NOMO-1 (cell line): ENCODE results near the gene HECW1.

Experiments used
- DNase-seq, 2 experiments: peaks; one replicate each; lab custom pipeline; 2025; ENCODE audit not compliant: unreplicated experiment in 2 of 2; lab: John Stamatoyannopoulos, UW

HECW1 gene

GRCh38 chr7:43248961-43249822 is 136.7 kb downstream of the HECW1 start:
- no peak for DNase-seq

GRCh38 chr7:43249823-43250145 is 137.3 kb downstream of the HECW1 start:
- no peak for DNase-seq

- DNase-seq = peak; percentile 38 to 44
These were observed 148.8 kb downstream of the HECW1 start for GRCh38 chr7:43260980-43261878.

GRCh38 chr7:43265139-43265538 is 152.7 kb downstream of the HECW1 start:
- DNase-seq = no peak

GRCh38 chr7:43273939-43274719 is 161.7 kb downstream of the HECW1 start:
- DNase-seq = no peak

GRCh38 chr7:43274752-43275151 is 162.3 kb downstream of the HECW1 start:
- DNase-seq = no peak

- no peak for DNase-seq
These were observed 164.1 kb downstream of the HECW1 start for GRCh38 chr7:43276547-43276946.

GRCh38 chr7:43278088-43278644 is 165.7 kb downstream of the HECW1 start:
- DNase-seq = no peak

- DNase-seq = no peak
These were observed 168.8 kb downstream of the HECW1 start for GRCh38 chr7:43281268-43281667.

- no peak for DNase-seq
These were observed 171.3 kb downstream of the HECW1 start for GRCh38 chr7:43283706-43284105.

- DNase-seq = no peak
These were observed 177.4 kb downstream of the HECW1 start for GRCh38 chr7:43289826-43290225.

- no peak for DNase-seq
These were observed 178.5 kb downstream of the HECW1 start for GRCh38 chr7:43290978-43291377.

- no peak for DNase-seq
These were observed 179.3 kb downstream of the HECW1 start for GRCh38 chr7:43291789-43292188.

- no peak for DNase-seq
These were observed 179.9 kb downstream of the HECW1 start for GRCh38 chr7:43292384-43292783.

- DNase-seq = no peak
These were observed 181.7 kb downstream of the HECW1 start for GRCh38 chr7:43294080-43294630.

GRCh38 chr7:43295429-43295828 is 183.0 kb downstream of the HECW1 start:
- no peak for DNase-seq

- DNase-seq = no peak
These were observed 183.9 kb downstream of the HECW1 start for GRCh38 chr7:43296306-43296705.

GRCh38 chr7:43298617-43299016 is 186.2 kb downstream of the HECW1 start:
- no peak for DNase-seq

GRCh38 chr7:43300121-43300520 is 187.7 kb downstream of the HECW1 start:
- DNase-seq = no peak

GRCh38 chr7:43302211-43302711 is 189.8 kb downstream of the HECW1 start:
- DNase-seq = no peak
